Cardiac fibroblast (primary cell): ENCODE results near the gene KRT1.
A peak's percentile ranks its signal among the peaks of the same experiment; 100 is the strongest.

ENCODE experiments used
- DNase-seq, 2 donors: peaks; one replicate each; pipeline versions ENCODE4 v3.0.0 to v3.0.0-alpha.2; 2010; ENCODE audit warnings: low read depth in 2 of 2
- H3K4me3 ChIP-seq, 2 donors: replicated peaks in 1 of 2; 1 replicate in 1 of 2; 2 replicates in 1 of 2; pipeline ENCODE4 v1.5.1; 2011; ENCODE audit warnings: low read depth in 2 of 2, low read length in 2 of 2, mild to moderate bottlenecking in 2 of 2, moderate library complexity in 1 of 2
- CTCF ChIP-seq: IDR thresholded peaks from one replicate; pipeline ENCODE4 v1.5.1; 2011; ENCODE audit warnings: low read depth, mild to moderate bottlenecking, low read length, inconsistent platforms

The KRT1 gene

GRCh38 chr12:52710730-52711129 is 30.5 kb upstream of the KRT1 start:
- TF ChIP-seq CTCF, result no peak
- no peak for DNase-seq
- H3K4me3 ChIP-seq, result no peak overlapping the region

- no peak for TF ChIP-seq CTCF
- H3K4me3 ChIP-seq, result no peak overlapping the region
- no peak for DNase-seq
Observed at GRCh38 chr12:52708010-52708409, 27.8 kb upstream of the KRT1 start.

- no peak for TF ChIP-seq CTCF
- H3K4me3 ChIP-seq, result no peak overlapping the region
- DNase-seq, result peak in 1 of 2 donors; percentile 4
Observed at GRCh38 chr12:52704464-52704863, 24.3 kb upstream of the KRT1 start.

GRCh38 chr12:52703878-52704277 is 23.7 kb upstream of the KRT1 start:
- TF ChIP-seq CTCF, result no peak
- no peak overlapping the region for H3K4me3 ChIP-seq
- no peak for DNase-seq

GRCh38 chr12:52703424-52703823 is 23.2 kb upstream of the KRT1 start, which contains the start of gene KRT77:
Gene KRT77 (minus strand): TSS chr12:52703524. CDS start chr12:52703434, 90 bp downstream.
- no peak for TF ChIP-seq CTCF
- H3K4me3 ChIP-seq, result no peak within 1 kb of the TSS
- DNase-seq, result no peak

- TF ChIP-seq CTCF, result no peak
- no peak for DNase-seq
- H3K4me3 ChIP-seq, result no peak overlapping the region
Observed at GRCh38 chr12:52702338-52702737, 22.1 kb upstream of the KRT1 start.

GRCh38 chr12:52701281-52701680 is 21.1 kb upstream of the KRT1 start:
- no peak for DNase-seq
- no peak for TF ChIP-seq CTCF
- no peak overlapping the region for H3K4me3 ChIP-seq
